ENCODE data around the gene TBC1D4. TPM values are rescaled to one million over a fixed set of nuclear protein-coding genes. Genes with fewer than 3 reads are reported as not detected.

The TBC1D4 gene
- total RNA-seq, 1 donor from 2014 or later, result 9.5 TPM

DNA sequence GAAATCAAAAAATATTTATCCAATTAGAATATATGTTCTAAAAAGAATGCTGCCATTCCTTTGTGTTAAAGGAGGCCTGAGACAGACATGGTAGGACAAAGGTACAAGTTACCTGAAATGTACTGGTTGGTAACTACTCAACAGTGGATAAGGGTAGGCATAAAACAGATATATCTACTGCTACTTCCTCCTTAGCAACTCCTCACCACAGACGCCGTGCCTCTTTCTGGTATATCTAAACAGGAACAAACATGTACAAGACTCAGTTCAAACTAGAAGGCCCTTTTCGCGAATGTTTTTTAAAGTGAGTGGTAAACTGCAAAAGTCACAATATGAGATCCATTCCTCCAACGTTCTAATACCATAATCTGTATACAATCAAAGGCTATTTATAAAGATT, 86.9 kb downstream of the TBC1D4 start:
- no peak for ATAC-seq
- no peak for DNase-seq (ENCODE audit: low spot score)

DNA sequence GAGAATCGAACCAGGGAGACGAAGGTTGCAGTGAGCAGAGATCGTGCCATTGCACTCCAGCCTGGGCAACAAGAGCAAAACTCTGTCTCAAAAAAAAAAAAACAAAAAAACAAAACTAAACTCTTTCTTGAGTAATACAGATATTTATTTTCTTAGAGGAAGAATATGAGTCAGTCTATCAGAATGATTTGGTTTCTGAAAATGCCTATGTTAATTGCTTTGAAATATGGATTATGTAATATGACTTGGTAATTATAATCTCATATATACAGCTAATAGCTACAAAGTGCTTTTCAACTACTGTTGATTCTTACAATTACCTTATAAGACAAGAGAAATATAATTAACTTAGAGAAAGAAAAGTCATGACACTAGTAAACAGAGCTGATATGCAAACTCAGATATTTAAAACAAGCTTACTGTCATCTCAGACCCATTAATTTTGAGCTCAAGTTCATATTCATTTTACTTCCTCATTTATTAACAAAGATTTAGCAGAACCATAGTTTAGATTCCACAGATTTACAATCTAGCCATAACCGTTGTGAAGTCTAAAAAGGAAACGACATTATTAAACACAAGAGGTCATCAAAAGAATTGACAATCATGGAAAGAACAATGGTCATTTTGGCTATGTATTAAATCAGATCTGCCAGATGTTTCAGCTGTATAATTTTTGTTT, 88.0 kb downstream of the TBC1D4 start:
- DNase-seq (ENCODE audit: low spot score) (no peak), ATAC-seq (no peak)

DNA sequence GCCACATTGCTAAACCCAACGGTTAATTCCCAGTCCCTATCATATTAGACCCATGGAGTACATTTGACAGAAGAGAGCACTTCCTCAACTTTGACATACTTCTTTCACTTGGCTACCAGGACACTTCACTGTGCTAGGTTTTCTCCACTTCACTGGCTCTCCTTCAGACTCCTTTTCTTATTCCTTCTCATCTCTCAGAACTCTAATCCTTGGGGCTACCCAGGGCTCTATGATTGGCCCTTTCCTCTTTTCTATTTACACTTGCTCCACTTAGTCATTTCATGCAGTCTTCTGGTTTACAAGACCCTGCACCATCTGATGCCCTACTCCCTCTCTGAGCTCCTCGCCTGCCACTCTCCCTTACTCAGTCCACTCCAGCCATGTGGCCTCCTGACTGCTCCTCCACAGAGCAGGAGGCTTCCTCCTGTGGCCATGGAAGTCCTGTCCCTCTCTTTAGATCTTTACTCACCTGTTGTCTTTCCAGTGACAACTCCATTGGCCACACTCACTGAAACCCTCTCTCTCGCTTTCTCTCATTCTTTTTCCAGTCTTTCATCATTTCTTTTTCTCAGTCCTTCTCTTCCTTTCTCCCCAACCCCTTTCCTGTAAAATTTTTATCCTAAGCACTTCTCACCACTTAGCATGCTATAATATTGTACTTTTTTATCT, 90.4 kb downstream of the TBC1D4 start:
- DNase-seq (ENCODE audit: low spot score) (no peak), ATAC-seq (no peak)

- ATAC-seq (no peak), DNase-seq (ENCODE audit: low spot score) (no peak)
These were observed 91.7 kb downstream of the TBC1D4 start for GRCh38 chr13:75390229-75390628.

- ATAC-seq, result no peak
- no peak for DNase-seq (ENCODE audit: low spot score)
These were observed 96.3 kb downstream of the TBC1D4 start for GRCh38 chr13:75385708-75386083.

- DNase-seq (ENCODE audit: low spot score) (no peak), ATAC-seq (no peak)
These were observed 96.9 kb downstream of the TBC1D4 start for GRCh38 chr13:75384879-75385707.

DNA sequence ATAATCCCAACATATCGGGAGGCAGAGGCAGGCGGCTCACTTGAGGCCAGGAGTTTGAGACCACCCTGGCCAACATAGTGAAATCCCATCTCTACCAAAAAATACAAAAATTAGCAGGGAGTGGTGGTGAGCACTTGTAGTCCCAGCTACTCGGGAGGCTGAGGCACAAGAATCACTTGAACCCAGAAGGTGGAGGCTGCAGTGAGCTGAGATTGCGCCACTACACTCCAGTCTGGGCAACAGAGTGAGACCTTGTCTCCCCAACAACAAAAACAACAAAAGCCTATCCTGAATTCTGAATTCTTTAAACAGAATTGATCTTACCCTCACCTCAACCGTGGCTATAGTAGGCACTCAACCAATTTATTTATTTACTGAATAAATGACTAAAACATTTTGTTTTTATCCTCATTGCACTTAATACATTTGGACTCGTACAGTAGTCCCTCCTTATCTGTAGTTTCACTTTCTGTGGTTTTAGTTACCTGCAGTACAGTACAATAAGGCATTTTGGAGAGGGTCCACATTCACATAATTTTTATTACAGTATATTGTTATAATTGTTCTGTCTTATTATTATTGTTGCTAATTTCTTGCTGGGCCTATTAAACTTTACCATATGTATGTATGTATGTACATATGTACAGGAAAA, 98.8 kb downstream of the TBC1D4 start:
- DNase-seq (ENCODE audit: low spot score) (no peak), ATAC-seq (peak; percentile 32)

DNA sequence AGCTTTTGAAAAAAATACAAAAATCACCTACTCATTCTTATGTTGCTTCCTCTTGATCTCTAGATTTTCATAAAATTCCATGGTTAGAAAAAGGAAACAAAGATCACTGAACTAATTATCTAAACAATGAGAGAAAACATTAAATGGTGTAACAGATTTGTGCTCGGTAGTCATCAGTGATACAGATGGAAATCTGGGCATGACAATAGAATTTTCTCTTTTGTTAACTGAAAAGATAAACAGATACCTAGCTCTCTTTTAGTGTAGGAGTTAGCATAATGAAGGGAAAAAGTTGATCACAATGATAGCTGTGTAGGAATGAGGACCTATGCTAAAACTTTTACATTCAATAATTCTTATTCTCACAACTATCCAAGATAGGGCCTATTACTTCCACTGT, 103.7 kb downstream of the TBC1D4 start:
- no peak for DNase-seq (ENCODE audit: low spot score)
- no peak for ATAC-seq

- ATAC-seq (peak; percentile 89), DNase-seq (ENCODE audit: low spot score) (no peak)
These were observed 105.1 kb downstream of the TBC1D4 start for GRCh38 chr13:75376792-75377402.

DNA sequence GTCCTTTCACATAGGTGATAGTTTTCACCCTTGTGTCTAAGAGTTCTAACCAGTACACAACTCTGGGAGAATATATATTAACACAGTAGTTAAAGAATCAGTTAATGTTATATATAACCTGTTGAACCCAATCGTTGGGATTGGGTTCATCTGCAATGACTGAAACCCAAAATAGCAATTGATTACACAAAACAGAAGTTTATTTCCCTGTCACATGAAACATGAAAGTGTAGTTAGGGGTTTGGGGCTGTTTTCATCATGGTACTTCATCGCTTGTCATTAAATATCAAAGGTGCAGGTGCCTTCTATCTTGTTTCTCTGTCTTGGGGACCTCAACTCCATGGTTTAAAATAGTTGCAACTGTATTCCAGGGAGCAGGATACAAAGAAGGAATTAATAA, 106.6 kb downstream of the TBC1D4 start:
- DNase-seq (ENCODE audit: low spot score) (no peak), ATAC-seq (no peak)

DNA sequence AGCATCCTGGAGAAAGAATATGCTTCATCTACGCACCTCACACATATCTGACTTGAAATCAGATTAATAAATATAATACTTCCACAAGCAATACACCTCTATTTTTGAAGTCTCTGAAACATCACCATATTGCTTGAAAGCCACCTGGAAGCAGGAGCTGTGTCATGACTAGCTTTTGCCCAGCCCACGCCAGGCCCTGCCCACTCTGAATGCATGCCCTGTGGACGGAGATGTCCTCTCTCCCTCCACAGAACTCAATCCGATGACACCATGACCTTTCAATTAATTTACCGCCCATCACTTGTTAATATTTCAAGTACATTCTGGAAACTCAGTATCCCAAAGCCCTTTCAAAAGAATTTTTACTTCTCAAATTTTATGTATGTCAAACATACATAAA, 108.0 kb downstream of the TBC1D4 start:
- ATAC-seq (no peak), DNase-seq (ENCODE audit: low spot score) (no peak)

GRCh38 chr13:75372923-75373841, 108.8 kb downstream of the TBC1D4 start:
- DNase-seq (ENCODE audit: low spot score) (no peak), ATAC-seq (peak; percentile 9)

DNA sequence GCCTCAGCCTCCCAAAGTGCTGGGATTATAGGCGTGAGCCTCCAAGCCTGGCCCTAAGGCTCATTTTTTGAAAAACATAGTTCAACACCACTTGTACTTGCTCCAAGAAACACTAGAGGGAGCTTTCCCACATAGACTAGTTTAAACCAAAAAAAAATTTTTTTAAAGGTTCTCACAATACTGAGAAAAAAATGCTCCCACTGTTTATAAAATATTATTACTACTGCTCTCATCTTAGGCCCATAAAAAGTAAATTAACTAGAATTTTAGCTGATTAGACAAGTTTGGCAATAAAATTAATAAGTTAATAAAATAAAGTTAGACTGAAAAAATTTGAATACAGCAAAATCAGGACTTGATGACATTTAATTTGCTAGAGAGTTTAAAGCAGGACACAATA, 109.5 kb downstream of the TBC1D4 start:
- DNase-seq (ENCODE audit: low spot score), result no peak
- ATAC-seq, result peak; percentile 83

DNA sequence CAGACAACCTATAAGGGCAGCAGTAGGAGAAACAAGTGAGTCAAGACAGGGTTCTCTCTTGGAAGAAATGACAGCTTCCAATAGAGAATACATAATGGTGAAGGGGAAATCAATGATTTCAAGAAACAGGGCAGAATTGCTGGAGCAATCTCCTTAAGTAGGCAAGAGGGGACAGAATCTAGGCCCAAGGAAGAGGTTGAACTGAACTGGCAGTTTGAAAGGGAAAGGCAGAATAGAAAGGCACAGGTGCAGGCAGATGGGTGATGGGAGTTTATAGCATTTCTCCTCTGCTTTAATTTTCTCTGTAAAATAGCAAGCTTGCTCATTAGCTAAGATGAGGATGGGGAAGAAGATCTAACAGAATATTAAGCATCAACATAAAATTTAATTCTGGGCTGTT, 110.8 kb downstream of the TBC1D4 start:
- no peak for ATAC-seq
- DNase-seq (ENCODE audit: low spot score), result no peak

- ATAC-seq (no peak), DNase-seq (ENCODE audit: low spot score) (no peak)
These were observed 111.2 kb downstream of the TBC1D4 start for GRCh38 chr13:75370774-75371173.

DNA sequence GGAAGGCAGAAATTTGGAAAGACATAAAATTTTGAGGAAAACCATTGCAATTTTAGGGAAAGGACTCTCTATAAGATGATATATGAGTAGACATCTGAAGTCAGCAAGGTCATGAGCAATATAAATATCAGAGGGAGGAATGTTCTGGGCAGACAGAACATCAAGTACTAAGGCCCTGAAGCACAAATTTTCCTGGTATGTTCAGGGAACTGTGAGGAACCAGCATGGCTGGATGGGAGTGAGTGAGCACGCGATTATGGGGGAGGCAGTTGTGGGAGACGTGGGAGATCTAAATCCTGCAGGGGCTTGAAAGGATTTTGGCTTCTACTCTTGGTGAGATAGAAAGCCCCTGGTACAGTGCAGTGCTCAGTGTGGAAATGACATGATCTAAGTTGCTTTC, 112.0 kb downstream of the TBC1D4 start:
- ATAC-seq (no peak), DNase-seq (ENCODE audit: low spot score) (no peak)

DNA sequence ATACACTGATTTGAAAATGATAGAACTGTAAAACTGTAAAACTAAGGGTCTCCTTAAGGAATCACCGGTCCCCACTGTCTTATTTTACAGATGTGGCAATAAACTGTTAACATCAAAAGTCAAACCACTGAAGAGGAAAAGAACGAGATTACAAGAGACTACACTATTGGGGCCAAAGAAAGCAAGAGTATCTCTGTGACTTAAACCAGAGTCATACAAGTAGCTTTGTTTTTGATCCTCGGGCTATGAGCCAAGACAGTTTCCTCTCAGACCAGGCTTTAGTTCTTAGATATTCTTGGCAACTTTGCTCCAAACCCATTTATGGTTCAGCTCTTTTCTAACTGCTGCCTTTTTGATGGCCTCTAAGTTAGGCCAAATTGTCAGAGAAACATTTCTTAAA, 113.8 kb downstream of the TBC1D4 start:
- ATAC-seq (peak; percentile 22), DNase-seq (ENCODE audit: low spot score) (no peak)

DNA sequence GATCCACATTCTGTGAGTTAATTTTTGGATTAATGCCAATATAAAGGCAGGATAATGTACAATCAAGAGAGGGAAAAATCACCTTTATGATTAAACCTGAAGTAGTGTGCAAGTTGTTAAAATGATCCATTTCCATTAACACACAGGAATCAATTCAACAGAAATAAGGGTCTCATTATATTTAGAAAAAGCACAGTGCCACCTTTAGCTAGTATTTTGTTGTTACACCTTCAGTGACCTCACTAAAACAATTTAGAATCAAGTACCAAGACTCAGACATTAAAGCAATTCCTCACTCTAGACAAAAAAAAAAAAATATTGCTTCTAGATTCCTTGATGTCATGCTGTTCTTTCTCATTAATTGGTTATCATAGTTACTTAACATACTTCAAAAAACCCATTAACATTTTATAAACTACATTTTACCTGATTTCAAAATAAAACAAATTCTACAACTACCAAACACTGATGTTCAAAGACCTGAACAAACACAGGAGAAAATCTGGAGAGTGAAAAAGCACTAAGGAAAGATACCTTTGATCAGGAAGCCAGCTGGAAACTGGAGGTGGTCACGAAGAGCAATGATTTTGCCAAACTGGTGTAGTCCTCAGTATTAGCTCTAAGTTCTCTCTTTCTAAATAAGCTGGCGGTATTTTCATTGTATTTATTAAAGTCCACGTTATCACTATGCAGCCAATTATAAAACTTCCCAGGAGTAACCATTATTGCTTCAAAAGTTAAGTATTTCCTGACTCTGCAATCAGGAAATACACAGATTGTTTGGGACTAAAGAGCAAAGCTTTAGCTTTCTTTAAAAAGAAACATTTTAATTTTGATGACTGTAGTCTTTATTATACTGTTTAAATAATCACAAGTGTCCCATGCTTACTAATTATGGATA, 115.3 kb downstream of the TBC1D4 start:
- ATAC-seq, result peak; percentile 73
- no peak for DNase-seq (ENCODE audit: low spot score)

DNA sequence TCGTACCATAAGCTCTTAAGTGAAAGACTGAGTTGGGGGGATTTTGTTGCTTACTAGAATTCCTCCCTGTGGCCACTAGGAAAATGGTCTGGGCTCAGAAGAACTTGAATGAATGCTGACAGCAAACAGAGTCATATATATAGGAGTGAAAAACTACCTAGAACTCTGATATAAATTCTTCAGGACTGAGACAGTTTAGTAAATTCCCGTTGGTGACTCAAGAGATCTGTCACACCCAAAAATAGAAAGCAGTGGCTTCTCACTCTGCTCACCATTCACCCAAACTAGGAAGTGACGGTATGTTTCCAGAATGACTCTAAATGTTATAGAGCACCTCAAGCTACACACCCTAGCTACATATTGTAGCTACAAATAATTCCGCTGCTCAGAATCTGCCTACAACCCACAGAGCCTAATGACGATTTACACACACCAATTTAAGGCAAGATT, 116.2 kb downstream of the TBC1D4 start:
- DNase-seq (ENCODE audit: low spot score), result no peak
- ATAC-seq, result no peak

All from left lobe of liver (tissue), 2 donors.